GM06990 (cell line): ENCODE results near the gene ADGRL3.

Experiments
- DNase-seq: peaks from one replicate; pipeline ENCODE4 v3.0.0-alpha.2; 2011; ENCODE audit not compliant: insufficient read length; ENCODE audit errors: extremely low read depth
- H3K27me3 ChIP-seq: replicated peaks from 2 replicates; pipeline ENCODE4 v1.6.0; 2011; ENCODE audit warnings: low read length; ENCODE audit not compliant: control insufficient read depth, insufficient read depth
- H3K36me3 ChIP-seq: 2 replicates; pipeline ENCODE4 v1.5.1; 2011; ENCODE audit warnings: low read length; ENCODE audit not compliant: control insufficient read depth, insufficient read depth
- H3K4me3 ChIP-seq: replicated peaks from 2 replicates; pipeline ENCODE4 v1.5.1; 2011; ENCODE audit warnings: low read depth, mild to moderate bottlenecking, control low read depth, low read length
- CTCF ChIP-seq: IDR thresholded peaks from 2 replicates; pipeline ENCODE4 v1.5.1; 2011; ENCODE audit warnings: low read length, control low read depth, mild to moderate bottlenecking, inconsistent platforms; ENCODE audit not compliant: insufficient read depth, poor library complexity, severe bottlenecking

The ADGRL3 gene

GRCh38 chr4:61210186-61210939 is 10.2 kb downstream of the ADGRL3 start:
- no peak for DNase-seq
- no peaks in the 10 kb centered on the region for H3K36me3 ChIP-seq
- no peaks in the 10 kb centered on the region for H3K27me3 ChIP-seq
- no peak for TF ChIP-seq CTCF
- H3K4me3 ChIP-seq, result no peak overlapping the region

DNA sequence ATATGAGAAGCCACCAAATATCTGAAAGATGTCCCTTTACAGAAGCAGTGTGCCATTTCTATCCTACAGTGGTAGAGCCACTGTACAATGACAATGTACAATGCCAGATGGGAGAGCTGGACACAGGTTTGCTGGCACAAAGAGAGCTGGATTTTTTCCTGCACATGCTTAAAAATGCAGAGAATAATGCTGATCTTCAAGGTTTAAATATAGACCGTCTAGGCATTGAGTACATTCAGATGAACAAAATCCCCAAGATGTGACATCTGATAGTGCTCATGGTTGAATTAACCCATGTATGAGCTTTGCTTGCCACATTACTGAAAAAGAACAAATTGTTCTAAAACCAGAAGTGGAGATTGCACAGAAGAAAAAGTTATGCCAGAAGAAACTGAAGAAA is 11.7 kb downstream of the ADGRL3 start:
- H3K4me3 ChIP-seq, result no peak overlapping the region
- no peak for DNase-seq
- TF ChIP-seq CTCF, result no peak
- no peaks in the 10 kb centered on the region for H3K27me3 ChIP-seq
- H3K36me3 ChIP-seq, result no peaks in the 10 kb centered on the region

DNA sequence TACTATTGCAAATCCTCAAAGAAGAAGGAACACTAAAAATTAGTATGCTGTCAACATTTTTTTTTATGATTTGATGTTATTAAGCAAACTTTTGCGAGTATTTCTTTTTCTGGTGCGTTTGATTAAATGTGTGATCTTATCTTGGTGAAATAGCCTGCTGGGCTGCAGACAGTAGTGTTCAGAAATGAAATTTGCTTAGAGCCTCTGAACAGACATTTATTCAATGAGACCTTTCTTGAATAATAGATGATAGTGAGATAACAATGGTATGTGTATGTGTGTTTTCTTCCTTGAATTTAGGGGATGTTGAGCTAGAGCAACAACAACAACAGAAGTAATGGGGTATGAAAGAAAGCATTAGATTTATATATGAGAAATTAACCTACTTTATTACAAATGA is 12.7 kb downstream of the ADGRL3 start:
- no peak for DNase-seq
- Histone ChIP-seq H3K36me3 (no peaks in the 10 kb centered on the region), H3K27me3 (no peaks in the 10 kb centered on the region), H3K4me3 (no peak overlapping the region)
- TF ChIP-seq CTCF, result no peak

DNA sequence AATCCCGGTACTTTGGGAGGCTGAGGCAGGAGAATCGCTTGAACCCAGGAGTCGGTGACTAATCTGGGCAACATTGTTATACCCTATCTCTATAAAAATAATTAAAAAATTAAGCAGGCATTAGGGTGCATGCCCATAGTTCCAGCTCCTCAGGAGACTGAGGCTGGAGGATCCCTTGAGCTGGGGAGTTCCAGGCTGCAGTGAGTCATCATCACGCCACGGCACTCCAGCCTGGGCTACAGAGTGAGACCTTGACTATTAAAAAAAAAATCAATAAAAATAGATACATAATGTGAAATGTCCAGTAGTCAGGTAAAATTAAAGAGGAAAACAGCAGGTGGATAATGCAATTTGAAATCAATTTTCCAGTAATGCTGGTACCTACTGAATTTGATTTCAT is 14.6 kb downstream of the ADGRL3 start:
- no peak for TF ChIP-seq CTCF
- Histone ChIP-seq H3K27me3 (no peaks in the 10 kb centered on the region), H3K36me3 (no peaks in the 10 kb centered on the region), H3K4me3 (no peak overlapping the region)
- no peak for DNase-seq

- DNase-seq, result no peak
- Histone ChIP-seq H3K27me3 (no peaks in the 10 kb centered on the region), H3K36me3 (no peaks in the 10 kb centered on the region), H3K4me3 (no peak overlapping the region)
- TF ChIP-seq CTCF, result no peak
Measured at GRCh38 chr4:61217222-61217621, 17.1 kb downstream of the ADGRL3 start.

DNA sequence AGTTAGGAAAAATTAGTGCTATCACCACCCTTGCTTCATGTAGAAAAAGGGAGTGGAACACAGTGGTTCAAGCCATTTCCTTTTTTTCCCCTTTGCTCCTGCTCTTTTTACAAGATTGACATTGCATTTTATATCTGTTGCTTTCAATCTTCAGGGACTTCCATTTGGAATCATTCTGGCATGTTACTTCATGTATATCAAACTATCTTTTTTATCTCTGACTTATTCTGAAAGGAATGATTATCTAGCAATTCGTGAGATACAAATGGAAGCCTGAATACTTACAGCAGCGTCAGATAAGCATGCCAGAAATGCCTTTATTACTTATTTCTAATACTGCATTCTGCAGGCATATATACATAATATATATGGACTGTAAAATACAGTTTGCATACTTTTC is 20.4 kb downstream of the ADGRL3 start:
- H3K27me3 ChIP-seq, result no peaks in the 10 kb centered on the region

More for the DNA sequence above, 20.4 kb downstream of the ADGRL3 start:
- TF ChIP-seq CTCF, result no peak
- Histone ChIP-seq H3K36me3 (no peaks in the 10 kb centered on the region), H3K4me3 (no peak overlapping the region)
- DNase-seq, result no peak
